OCI-LY3 (cell line): ENCODE data around the gene CNTRL.
"Not testable (repeated sequence)": the region's sequence is repeated elsewhere in the genome, so short reads cannot be mapped to it uniquely, and the experiment has no call there.

Experiments used
- H2AFZ ChIP-seq: fragments of 200-600, 300-600 bp; shearing (Covaris generic); 2 replicates; pipeline ENCODE4 v1.6.0; 2014; ENCODE audit warnings: antibody characterized with exemption, low read depth, low read length
- H3K27ac ChIP-seq: fragments of 200-600, 300-600 bp; sonication (generic); 2 replicates; pipeline ENCODE4 v1.5.1; 2014; ENCODE audit warnings: mild to moderate bottlenecking, low read length, moderate library complexity, mixed read lengths
- H3K27me3 ChIP-seq: fragments of 200-600, 300-600 bp; sonication (generic); 2 replicates; pipeline ENCODE4 v1.6.1; 2014; ENCODE audit warnings: low read depth, low read length, mixed read lengths
- H3K36me3 ChIP-seq: fragments of 200-600, 300-600 bp; sonication (generic); replicated peaks from 2 replicates; pipeline ENCODE3; 2014; ENCODE audit warnings: low read depth, low read length, mixed read lengths
- H3K4me1 ChIP-seq: fragments of 300-600, 200-600 bp; sonication (generic); 2 replicates; pipeline ENCODE4 v1.6.1; 2014; ENCODE audit warnings: low read length, mixed read lengths
- H3K4me2 ChIP-seq: fragments of 200-600, 300-600 bp; sonication (generic); 2 replicates; pipeline ENCODE4 v1.6.1; 2014; ENCODE audit warnings: low read length, mixed read lengths
- H3K4me3 ChIP-seq: fragments of 300-600, 200-600 bp; sonication (generic); 2 replicates; pipeline ENCODE4 v1.5.1; 2014; ENCODE audit warnings: antibody characterized with exemption, mild to moderate bottlenecking, low read length, moderate library complexity
- H3K79me2 ChIP-seq: fragments of 300-600, 200-600 bp; shearing (Covaris generic); 2 replicates; pipeline ENCODE4 v1.6.1; 2014; ENCODE audit warnings: mild to moderate bottlenecking, low read length, mixed read lengths
- H3K9ac ChIP-seq: fragments of 300-600, 200-600 bp; shearing (Covaris generic); 2 replicates; pipeline ENCODE4 v1.6.0; 2014; ENCODE audit warnings: mild to moderate bottlenecking, low read length, moderate library complexity
- H3K9me3 ChIP-seq: fragments of 200-600, 300-600 bp; shearing (Covaris generic); 2 replicates; pipeline ENCODE4 v1.6.1; 2014; ENCODE audit warnings: low read length, mixed read lengths; ENCODE audit not compliant: insufficient read depth
- H4K20me1 ChIP-seq: fragments of 200-600, 300-600 bp; sonication (generic); 2 replicates; pipeline ENCODE4 v1.6.1; 2016; ENCODE audit warnings: low read length, mixed read lengths; ENCODE audit not compliant: insufficient read depth
- EZH2phosphoT487 ChIP-seq: fragments of 200-600 bp; shearing (Covaris generic); IDR thresholded peaks from 2 replicates; pipeline ENCODE4 v1.6.1; 2018; ENCODE audit warnings: antibody characterized with exemption, mixed run types, low read depth
- TF ChIP-seq, protein P1 (sequence below): fragments of 200-600, 300-600 bp; sonication (generic); IDR thresholded peaks from 2 replicates; pipeline ENCODE4 v1.5.1; 2014; ENCODE audit warnings: antibody characterized with exemption, low read length, low read depth

Gene CNTRL

GRCh38 chr9:121178676-121179372 is 104.1 kb downstream of the CNTRL start:
- Histone ChIP-seq H3K9ac (no peak overlapping the region), H3K4me2 (no peak overlapping the region), H3K4me3 (no peak overlapping the region), H2AFZ (no peak overlapping the region), H3K4me1 (peaks cover 8% of the 10 kb centered on the region), H3K36me3 (peaks cover 61% of the 10 kb centered on the region), H3K27me3 (no peaks in the 10 kb centered on the region), H3K79me2 (peaks cover 5% of the 10 kb centered on the region), H4K20me1 (0 out of 2 replicates have a peak, but pooled peaks cover 9% of the 10 kb centered on the region), H3K9me3 (no peaks in the 10 kb centered on the region), H3K27ac (no peak overlapping the region)
- TF ChIP-seq EZH2phosphoT487 = no peak
- TF ChIP-seq, protein P1, sequence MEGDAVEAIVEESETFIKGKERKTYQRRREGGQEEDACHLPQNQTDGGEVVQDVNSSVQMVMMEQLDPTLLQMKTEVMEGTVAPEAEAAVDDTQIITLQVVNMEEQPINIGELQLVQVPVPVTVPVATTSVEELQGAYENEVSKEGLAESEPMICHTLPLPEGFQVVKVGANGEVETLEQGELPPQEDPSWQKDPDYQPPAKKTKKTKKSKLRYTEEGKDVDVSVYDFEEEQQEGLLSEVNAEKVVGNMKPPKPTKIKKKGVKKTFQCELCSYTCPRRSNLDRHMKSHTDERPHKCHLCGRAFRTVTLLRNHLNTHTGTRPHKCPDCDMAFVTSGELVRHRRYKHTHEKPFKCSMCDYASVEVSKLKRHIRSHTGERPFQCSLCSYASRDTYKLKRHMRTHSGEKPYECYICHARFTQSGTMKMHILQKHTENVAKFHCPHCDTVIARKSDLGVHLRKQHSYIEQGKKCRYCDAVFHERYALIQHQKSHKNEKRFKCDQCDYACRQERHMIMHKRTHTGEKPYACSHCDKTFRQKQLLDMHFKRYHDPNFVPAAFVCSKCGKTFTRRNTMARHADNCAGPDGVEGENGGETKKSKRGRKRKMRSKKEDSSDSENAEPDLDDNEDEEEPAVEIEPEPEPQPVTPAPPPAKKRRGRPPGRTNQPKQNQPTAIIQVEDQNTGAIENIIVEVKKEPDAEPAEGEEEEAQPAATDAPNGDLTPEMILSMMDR = no peak

DNA sequence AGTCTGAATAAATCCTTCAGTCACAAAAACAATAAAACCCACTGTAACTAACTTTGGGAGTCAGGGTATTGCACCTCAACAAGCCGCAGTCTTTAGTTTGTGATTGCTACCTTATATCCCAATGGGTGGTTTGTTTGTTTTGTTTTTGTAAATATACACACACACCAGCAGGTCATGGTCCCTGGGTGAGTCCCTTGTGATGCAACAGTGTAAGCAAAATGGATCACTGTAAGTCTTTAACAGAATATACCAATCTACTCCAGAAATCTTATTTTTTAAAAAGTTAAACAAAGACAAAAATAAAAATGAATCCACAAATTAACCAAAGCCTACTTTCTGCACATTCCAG is 104.6 kb downstream of the CNTRL start:
- not testable (repeated sequence) for H3K4me1 ChIP-seq, H3K27me3 ChIP-seq, H3K9ac ChIP-seq, H4K20me1 ChIP-seq, H3K27ac ChIP-seq, H2AFZ ChIP-seq, H3K4me3 ChIP-seq, H3K9me3 ChIP-seq, H3K4me2 ChIP-seq
- Histone ChIP-seq H3K79me2 (peaks cover 10% of the 10 kb centered on the region), H3K36me3 (peaks cover 58% of the 10 kb centered on the region)

GRCh38 chr9:121179930-121180681 is 105.4 kb downstream of the CNTRL start:
- Histone ChIP-seq H3K79me2 (peaks cover 15% of the 10 kb centered on the region), H3K4me1 (peaks cover 8% of the 10 kb centered on the region), H3K27ac (no peak overlapping the region), H3K9me3 (no peaks in the 10 kb centered on the region), H4K20me1 (peaks cover 14% of the 10 kb centered on the region; the same call in 1 of the 2 replicates), H3K4me2 (no peak overlapping the region), H3K9ac (no peak overlapping the region), H2AFZ (no peak overlapping the region), H3K4me3 (no peak overlapping the region), H3K36me3 (peaks cover 59% of the 10 kb centered on the region), H3K27me3 (no peaks in the 10 kb centered on the region)
- TF ChIP-seq EZH2phosphoT487 = no peak
- TF ChIP-seq, protein P1 = no peak

- Histone ChIP-seq H3K27ac (no peak overlapping the region), H3K4me1 (peaks cover 8% of the 10 kb centered on the region), H3K4me3 (no peak overlapping the region), H3K9me3 (no peaks in the 10 kb centered on the region), H3K9ac (no peak overlapping the region), H3K36me3 (peaks cover 58% of the 10 kb centered on the region), H4K20me1 (peaks cover 14% of the 10 kb centered on the region), H2AFZ (no peak overlapping the region), H3K79me2 (peaks cover 30% of the 10 kb centered on the region), H3K27me3 (no peaks in the 10 kb centered on the region), H3K4me2 (no peak overlapping the region)
- TF ChIP-seq EZH2phosphoT487 = no peak
- TF ChIP-seq, protein P1 = no peak
Measured at GRCh38 chr9:121182101-121182836, 107.5 kb downstream of the CNTRL start.
